ENCODE data around the gene VAT1L. TPM values are rescaled to one million over a fixed set of nuclear protein-coding genes. Genes with fewer than 3 reads are reported as not detected.

VAT1L gene
- total and polyA plus RNA-seq, 2 donors (not counting 3 experiments of a cell fraction or from before 2014, with no cell fraction given): 0.46 to 1.5 TPM

DNA sequence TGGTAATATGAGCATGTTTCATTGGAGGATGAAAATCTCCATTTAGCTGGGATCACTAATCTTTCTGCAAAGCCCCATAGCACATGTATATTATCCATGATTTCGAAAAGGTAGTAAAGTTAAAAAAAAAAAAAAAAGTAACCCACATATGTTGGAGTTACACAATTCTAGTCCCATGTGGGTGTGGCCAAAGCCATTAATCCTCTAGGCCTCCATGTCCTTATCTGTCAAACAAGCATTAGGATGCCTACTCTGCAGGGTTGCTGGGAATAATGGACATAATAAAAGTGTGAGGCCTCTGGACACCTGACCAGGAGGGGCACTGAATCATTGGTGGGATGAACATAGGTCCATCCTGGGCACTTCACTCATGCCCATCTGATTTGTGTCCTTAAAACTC is 29.2 kb upstream of the VAT1L start:
- Histone ChIP-seq H3K36me3 (ENCODE audit: control insufficient read depth in 2 of 2, extremely low read depth in 1 of 2, insufficient read depth in 2 of 2, low read length in 2 of 2) (no peaks in the 10 kb centered on the region), H3K9me1 (replicated peaks; ENCODE audit: control insufficient read depth, extremely low read depth, insufficient read depth, low read length) (no peaks in the 10 kb centered on the region), H3K9me3 (replicated peaks; ENCODE audit: control insufficient read depth, insufficient read depth, low read length) (no peaks in the 10 kb centered on the region), H3K4me2 (ENCODE audit: insufficient read depth, low read length) (no peak overlapping the region), H3K79me2 (ENCODE audit: control insufficient read depth, insufficient read depth, low read length) (no peaks in the 10 kb centered on the region), H3K9ac (replicated peaks; ENCODE audit: extremely low read depth, insufficient read depth, low read length) (no peak overlapping the region), H3K27me3 (ENCODE audit: control insufficient read depth in 2 of 2, insufficient read depth in 2 of 2, low read length in 2 of 2) (no peaks in the 10 kb centered on the region), H2AFZ (ENCODE audit: low read depth, low read length) (no peak overlapping the region), H3K4me3 (replicated peaks in 1 of 3; ENCODE audit: insufficient read depth in 1 of 3, low read depth in 1 of 3, low read length in 3 of 3) (no peak overlapping the region), H4K20me1 (replicated peaks; ENCODE audit: control insufficient read depth, extremely low read depth, insufficient read depth, low read length) (no peaks in the 10 kb centered on the region), H3K27ac (ENCODE audit: insufficient read depth, low read depth, low read length) (no peak overlapping the region), H3K4me1 (ENCODE audit: control insufficient read depth, extremely low read depth, insufficient read depth, low read length) (peaks cover 2% of the 10 kb centered on the region)
- DNase-seq (ENCODE audit: low read depth, low spot score) (no peak), FAIRE-seq (no peak)
- dilution Hi-C loops (cut with MboI; ENCODE audit: extremely low pct_ligation_motif_present, low sequenced_read_pairs): no loop called here
- TF ChIP-seq JUN (IDR thresholded peaks at IDR 0.05; ENCODE audit: borderline replicate concordance, insufficient read depth, insufficient read length, low read depth) (no peak), GATA2 (IDR thresholded peaks at IDR 0.05; ENCODE audit: insufficient read depth, insufficient read length, low read depth, low read length) (no peak), FOS (IDR thresholded peaks at IDR 0.05; ENCODE audit: borderline replicate concordance, insufficient read depth, low read length) (no peak), MYC (IDR thresholded peaks at IDR 0.05; ENCODE audit: low read depth, low read length) (no peak), POLR2A (IDR thresholded peaks at IDR 0.05; ENCODE audit: low read depth, low read length) (no peak), EZH2 (IDR thresholded peaks at IDR 0.05; ENCODE audit: borderline replicate concordance, low read depth, low read length, severe bottlenecking) (no peak)
- TF ChIP-seq, protein P1, sequence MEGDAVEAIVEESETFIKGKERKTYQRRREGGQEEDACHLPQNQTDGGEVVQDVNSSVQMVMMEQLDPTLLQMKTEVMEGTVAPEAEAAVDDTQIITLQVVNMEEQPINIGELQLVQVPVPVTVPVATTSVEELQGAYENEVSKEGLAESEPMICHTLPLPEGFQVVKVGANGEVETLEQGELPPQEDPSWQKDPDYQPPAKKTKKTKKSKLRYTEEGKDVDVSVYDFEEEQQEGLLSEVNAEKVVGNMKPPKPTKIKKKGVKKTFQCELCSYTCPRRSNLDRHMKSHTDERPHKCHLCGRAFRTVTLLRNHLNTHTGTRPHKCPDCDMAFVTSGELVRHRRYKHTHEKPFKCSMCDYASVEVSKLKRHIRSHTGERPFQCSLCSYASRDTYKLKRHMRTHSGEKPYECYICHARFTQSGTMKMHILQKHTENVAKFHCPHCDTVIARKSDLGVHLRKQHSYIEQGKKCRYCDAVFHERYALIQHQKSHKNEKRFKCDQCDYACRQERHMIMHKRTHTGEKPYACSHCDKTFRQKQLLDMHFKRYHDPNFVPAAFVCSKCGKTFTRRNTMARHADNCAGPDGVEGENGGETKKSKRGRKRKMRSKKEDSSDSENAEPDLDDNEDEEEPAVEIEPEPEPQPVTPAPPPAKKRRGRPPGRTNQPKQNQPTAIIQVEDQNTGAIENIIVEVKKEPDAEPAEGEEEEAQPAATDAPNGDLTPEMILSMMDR (IDR thresholded peaks at IDR 0.05; ENCODE audit: extremely low read depth in 1 of 2, insufficient read depth in 1 of 2, low read depth in 1 of 2, low read length in 2 of 2): no peak
- TF ChIP-seq, protein P2, sequence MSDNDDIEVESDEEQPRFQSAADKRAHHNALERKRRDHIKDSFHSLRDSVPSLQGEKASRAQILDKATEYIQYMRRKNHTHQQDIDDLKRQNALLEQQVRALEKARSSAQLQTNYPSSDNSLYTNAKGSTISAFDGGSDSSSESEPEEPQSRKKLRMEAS (IDR thresholded peaks at IDR 0.05; ENCODE audit: insufficient read depth, insufficient read length): no peak
- ChIA-PET POLR2A (no interaction called here), CTCF (interaction anchor here (0.6 to 1.9 kb wide), 3 partner anchors 10 to 400 kb away, joined by 3 to 4 read pairs (median 3); no protein-coding TSS in a partner anchor)
- intact Hi-C loops (cut with micrococcal nuclease): no loop called here
- BruUV-seq (replicated peaks): no TSS peak
